GM18951 (cell line): Measurements from ENCODE around the gene KMT2D.
"Not testable (repeated sequence)": the region's sequence is repeated elsewhere in the genome, so short reads cannot be mapped to it uniquely, and the experiment has no call there.

Experiments
- POLR2A ChIP-seq: IDR thresholded peaks from 4 replicates; pipeline ENCODE4 v1.6.1; 2011; ENCODE audit warnings: mild to moderate bottlenecking; ENCODE audit not compliant: insufficient read length, insufficient read depth; ENCODE audit errors: extremely low read depth
- in situ Hi-C: fragments of 300-500 bp; cut with MboI; formaldehyde crosslinking; loops from one replicate; pipeline ENCODE4 v1.12.0; 2022; ENCODE audit warnings: low sequenced_read_pairs, mixed read lengths, inconsistent platforms; ENCODE audit not compliant: unreplicated experiment

Gene KMT2D

DNA sequence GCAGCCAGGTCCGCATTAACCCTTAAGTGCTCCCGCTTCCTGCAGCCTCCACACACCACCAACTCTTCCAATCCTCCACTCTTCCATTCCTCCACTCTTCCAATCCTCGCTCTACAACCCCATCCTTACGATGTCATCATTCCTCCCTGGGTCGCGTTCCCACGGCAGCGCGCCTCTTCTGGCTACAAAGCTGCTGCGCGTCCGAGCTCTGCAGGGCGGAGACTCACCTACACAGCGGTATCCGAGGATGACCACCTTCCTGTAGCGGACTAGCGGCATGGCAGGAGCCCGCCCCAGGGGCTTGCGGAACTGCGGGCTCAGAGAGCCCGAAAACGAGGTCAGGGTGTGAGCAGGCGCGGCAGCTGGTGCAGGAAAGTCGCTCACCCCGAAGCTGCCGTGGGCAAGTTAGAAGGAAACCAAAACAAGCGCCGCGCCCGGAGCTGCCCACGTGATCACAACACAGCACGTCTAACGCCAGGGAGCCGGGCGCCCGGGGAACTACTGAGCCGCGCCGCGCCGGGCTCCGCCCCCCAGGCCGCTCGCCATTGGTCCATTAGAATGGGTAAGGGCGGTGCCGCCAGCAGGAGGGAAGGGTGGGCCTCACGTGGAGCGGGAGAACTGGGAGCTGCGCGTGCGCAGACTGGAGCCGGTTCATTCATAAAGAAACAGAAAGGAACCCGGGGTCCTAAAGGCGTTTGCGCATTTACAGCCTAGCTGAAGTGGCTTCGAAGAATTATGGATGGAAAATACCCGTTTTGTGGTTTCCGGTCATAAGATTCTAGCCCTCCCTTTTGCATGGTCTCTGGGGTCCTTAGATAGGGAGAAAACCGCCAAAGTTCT, 9.1 kb upstream of the KMT2D start, which contains the start of gene RHEBL1:
Gene RHEBL1 (minus strand): TSS at position 473 of the 840 bp plus-strand sequence. CDS start 194 bp downstream, at position 279.
- in situ Hi-C loops = no loop called here
- peak; percentile 50 for TF ChIP-seq POLR2A

DNA sequence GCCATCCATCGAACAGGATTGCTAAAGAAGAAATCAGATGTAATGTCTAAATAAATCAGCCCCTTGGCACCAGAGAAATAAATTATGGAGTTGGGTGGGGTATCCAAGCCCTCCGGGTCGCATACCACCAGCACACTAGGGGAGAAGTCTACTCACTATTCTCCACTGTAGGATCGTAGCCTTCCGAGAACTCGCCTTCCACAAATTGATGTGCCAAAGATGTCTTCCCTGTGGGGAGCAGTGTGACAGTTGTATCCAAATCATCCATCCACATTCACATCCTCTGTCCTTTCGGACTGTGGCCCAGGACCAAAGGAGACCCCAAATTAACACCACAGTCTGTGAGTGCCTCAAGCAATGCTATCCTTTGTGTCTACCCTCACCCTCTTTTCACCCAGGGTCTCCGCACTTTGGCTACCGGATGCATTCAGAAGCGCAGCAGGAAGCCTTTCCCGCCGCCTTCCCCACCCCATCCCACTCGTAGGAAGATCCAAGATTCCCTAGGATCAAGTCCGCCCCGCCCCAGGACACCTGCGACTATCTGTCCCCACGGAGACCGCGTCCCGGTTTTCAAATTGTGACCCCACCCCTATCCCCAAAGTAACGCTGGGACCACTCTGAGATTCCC, 8.4 kb upstream of the KMT2D start:
- in situ Hi-C loops = no loop called here
- no peak for TF ChIP-seq POLR2A

DNA sequence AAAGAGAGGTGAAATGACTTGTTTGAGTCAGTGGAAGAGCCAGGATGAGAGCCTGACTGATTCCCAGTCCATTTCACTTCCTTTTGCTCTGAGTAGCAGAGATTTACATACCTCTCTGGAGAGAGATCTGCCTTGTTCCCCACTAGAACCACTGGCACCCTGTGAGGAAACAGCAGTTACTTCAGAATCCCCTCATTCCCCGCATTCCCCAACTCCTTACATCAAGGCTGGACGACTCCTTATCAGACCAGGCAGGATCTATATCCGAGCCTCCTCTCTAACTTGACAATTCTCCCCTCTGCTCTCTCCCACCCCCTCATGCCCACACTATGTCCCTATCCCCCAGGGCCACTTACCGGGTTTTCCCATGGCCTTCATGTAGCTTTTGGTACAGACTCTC, 5.5 kb upstream of the KMT2D start:
- in situ Hi-C loops = no loop called here
- no peak for TF ChIP-seq POLR2A

DNA sequence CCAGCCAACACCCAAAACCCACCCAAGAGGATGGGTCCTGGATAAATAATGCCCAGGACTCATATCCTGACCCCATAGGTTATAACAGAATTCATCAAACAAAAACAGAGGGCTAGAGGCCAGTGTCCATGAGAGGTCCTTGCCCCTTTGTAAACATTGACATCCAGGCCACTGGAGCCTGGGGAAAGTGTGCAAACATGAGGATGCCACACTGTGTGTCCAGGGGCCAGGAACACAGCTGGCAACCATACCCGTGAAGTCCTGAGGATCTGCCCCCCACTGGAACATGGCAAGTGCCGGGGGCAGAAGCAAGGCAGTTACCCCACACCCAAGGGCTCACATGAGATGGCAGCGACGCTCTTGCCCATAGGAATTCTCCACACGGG, 4.2 kb upstream of the KMT2D start:
- TF ChIP-seq POLR2A = no peak

GRCh38 chr12:49061916-49062315, 1.3 kb upstream of the KMT2D start:
- in situ Hi-C loops = not testable (repeated sequence)

More for the DNA sequence above, 4.2 kb upstream of the KMT2D start:
- in situ Hi-C loops = no loop called here

DNA sequence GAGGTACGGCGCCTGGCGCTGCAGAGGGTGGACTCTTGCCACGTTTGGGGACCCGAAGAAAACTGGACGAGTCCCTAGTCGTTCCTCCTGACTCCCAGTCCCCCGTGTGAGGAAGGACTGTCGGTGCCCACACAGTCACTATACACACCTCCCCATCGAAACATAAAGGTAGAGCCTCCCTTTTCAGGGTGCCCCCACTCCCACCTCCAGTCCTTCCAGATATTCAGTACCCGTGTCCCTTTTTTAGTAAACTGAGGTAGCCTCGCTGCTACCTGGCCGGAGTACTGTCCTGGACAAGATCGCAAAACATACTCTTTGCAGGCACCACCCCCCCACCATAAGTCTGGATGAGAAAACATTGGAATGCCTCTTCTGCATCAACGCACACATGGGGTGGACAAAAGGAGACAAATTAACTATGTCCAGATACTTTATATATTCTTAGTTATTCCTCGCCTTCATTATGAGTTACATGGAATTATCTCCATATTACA, 610 bp upstream of the KMT2D start:
- TF ChIP-seq POLR2A = no peak
- in situ Hi-C loops = no loop called here

DNA sequence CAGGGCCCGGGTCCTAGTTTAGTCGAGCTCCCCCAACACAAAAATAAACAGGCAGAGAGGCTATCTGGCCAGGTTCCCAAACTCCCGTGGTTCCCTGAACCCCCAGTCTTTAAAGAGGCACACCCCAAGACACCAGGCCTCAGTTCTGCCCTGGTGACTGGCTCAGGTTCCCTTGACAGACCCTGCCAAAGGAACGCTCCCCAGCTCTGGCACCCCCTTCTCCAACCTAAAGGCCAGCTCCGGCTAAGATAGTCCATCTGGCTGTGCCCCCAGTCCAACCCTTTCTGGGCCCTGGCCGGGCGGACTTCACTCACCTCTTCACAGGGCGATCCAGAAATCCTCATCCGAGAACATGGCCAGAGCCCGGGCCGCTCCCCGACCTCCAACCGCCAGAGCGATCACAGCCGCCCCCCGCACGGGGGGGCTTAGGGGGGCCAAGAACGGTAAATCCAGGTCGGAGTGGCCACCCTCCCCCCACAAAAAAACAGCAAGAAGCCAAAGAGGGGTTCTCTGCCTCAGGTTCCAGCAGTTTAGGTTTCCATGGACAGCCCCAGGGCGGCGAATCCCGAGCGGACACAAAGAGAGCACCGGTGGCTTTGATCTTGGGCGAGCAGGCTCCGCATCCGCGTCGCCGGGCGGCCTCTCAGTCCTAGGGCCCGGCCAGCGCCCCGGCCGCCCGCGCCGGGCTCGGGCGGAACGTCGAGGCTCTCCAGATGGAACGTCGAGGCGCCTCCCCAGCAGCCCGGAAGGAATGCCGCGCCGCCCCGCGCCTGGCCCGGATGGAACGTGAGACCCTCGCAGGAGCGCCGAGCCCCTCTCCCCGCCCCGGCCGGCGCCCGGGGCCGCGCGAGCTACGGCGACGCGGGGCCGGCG, 1.1 kb downstream of the KMT2D start:
- no peak for TF ChIP-seq POLR2A
- in situ Hi-C loops = no loop called here

GRCh38 chr12:49059045-49059298, 1.6 kb downstream of the KMT2D start:
- in situ Hi-C loops = no loop called here
- no peak for TF ChIP-seq POLR2A

DNA sequence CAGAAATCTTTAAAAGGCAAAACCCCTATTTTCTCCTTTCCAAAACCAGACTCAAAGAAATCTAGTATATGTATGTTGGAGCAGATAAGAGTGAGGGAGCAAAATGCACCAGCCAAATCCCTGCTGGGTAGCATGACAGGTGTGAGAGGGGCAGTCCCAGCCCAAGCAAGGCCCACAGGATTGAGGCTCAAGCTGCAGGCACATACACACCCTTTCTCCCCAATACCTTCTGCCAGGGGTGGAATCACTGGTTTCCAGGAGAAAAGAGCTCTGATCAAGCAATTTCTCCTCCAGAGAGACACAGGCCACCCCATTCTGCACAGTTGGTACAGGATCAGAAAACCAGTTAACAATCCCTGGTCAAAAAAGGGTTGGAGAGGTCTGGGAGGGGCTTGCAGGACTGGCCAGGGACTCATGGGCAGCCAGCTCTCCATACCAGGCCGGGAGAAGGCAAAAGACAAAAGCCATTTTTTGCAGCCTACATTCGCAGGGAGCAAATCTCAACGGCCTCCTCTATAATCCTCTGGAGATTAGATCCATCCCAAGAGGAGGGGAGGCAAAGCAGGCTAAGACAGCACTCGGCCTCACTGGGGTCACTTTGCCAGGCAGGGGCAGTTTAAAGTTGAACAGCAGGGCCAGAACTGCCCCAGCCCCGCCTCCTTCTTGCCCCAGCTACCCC, 2.1 kb downstream of the KMT2D start:
- TF ChIP-seq POLR2A = no peak
- in situ Hi-C loops = no loop called here

GRCh38 chr12:49057888-49058287, 2.7 kb downstream of the KMT2D start:
- in situ Hi-C loops = no loop called here
- TF ChIP-seq POLR2A = no peak

- in situ Hi-C loops = no loop called here
- TF ChIP-seq POLR2A = no peak
Observed at GRCh38 chr12:49055978-49056754, 4.4 kb downstream of the KMT2D start.

DNA sequence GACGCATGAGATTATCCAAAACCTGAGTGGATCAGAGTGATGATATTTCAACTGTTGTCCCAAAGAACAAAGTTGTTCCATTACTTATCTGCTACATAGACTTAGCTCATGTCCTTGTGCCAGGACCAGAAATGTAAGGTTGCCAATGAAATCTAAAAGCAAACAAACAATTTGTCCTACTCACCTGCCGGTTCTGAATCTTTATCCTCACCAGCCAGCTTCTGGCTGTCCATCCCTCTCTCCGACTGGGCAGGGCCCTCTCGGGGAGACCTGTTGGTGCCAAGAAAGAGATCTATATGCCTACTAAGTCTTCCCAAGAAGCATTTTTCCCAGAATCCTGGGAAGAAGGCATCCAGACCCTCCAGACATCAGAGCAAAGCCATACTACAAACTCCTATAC, 5.5 kb downstream of the KMT2D start:
- in situ Hi-C loops = no loop called here
- no peak for TF ChIP-seq POLR2A

DNA sequence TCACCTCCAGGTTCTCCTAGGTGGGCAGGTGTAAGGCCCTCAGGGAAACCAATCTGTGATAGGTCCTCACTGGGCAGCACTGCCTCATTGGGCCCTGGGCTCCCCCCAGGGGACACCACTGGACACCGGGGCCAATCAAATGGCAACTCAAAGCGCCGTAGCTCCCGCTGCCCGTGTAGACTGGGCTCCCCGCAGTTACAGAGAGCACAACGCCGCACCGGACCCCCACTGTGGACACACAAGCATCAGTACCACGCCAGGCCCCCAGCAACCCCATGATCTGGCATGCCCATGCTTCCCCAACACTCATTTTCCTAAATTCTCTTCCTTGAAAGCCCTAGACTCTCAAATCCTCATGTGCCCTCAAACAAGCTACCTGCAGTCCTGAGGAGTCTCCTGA, 6.1 kb downstream of the KMT2D start:
- no peak for TF ChIP-seq POLR2A
- in situ Hi-C loops = no loop called here

- in situ Hi-C loops = no loop called here
- no peak for TF ChIP-seq POLR2A
Observed at GRCh38 chr12:49054096-49054495, 6.5 kb downstream of the KMT2D start.
